ENCODE measurements around the gene PTCHD1. TPM values are rescaled to one million over a fixed set of nuclear protein-coding genes. Genes with fewer than 3 reads are reported as not detected.

The PTCHD1 gene
- total and polyA plus RNA-seq, 2 donors from 2014 or later, result 0.63 TPM; not detected in 1

- Histone ChIP-seq H3K36me3 (ENCODE audit: control insufficient read depth in 2 of 3, insufficient read depth in 3 of 3, low read length in 3 of 3) (no peaks in the 10 kb centered on the region), H3K9ac (ENCODE audit: low read length in 3 of 3) (no peak overlapping the region), H3K27me3 (ENCODE audit: control insufficient read depth, insufficient read depth, low read length) (peaks cover 2% of the 10 kb centered on the region), H3K4me3 (ENCODE audit: low read length in 3 of 3) (no peak overlapping the region), H3K27ac (ENCODE audit: low read depth in 2 of 2, low read length in 2 of 2) (no peak overlapping the region), H3K9me3 (ENCODE audit: control insufficient read depth in 2 of 3, insufficient read depth in 1 of 3, low read length in 3 of 3) (no peaks in the 10 kb centered on the region), H3K4me1 (ENCODE audit: control insufficient read depth in 2 of 3, insufficient read depth in 2 of 3, low read depth in 1 of 3, low read length in 3 of 3) (no peaks in the 10 kb centered on the region)
- DNase-seq (no peak), FAIRE-seq (no peak)
- intact Hi-C loops (cut with DNase I), result no loop called here
- no peak for TF ChIP-seq CTCF (IDR thresholded peaks at IDR 0.05; ENCODE audit: borderline replicate concordance, extremely low read depth, insufficient read depth)
Observed at GRCh38 chrX:23389196-23389792, 54.6 kb downstream of the PTCHD1 start.

- FAIRE-seq (no peak), DNase-seq (peak in 4 of 5 donors; percentile 31 to 69 (median 54))
- no peak for TF ChIP-seq CTCF (IDR thresholded peaks at IDR 0.05; ENCODE audit: borderline replicate concordance, extremely low read depth, insufficient read depth)
- intact Hi-C loops (cut with DNase I), result no loop called here
- H3K27me3 ChIP-seq (ENCODE audit: control insufficient read depth, insufficient read depth, low read length), result peaks cover 2% of the 10 kb centered on the region
- H3K36me3 ChIP-seq (ENCODE audit: control insufficient read depth in 2 of 3, insufficient read depth in 3 of 3, low read length in 3 of 3), result no peaks in the 10 kb centered on the region
- H3K4me3 ChIP-seq (ENCODE audit: low read length in 3 of 3), result no peak overlapping the region
- H3K9ac ChIP-seq (ENCODE audit: low read length in 3 of 3), result no peak overlapping the region
- no peaks in the 10 kb centered on the region for H3K9me3 ChIP-seq (ENCODE audit: control insufficient read depth in 2 of 3, insufficient read depth in 1 of 3, low read length in 3 of 3)
- H3K4me1 ChIP-seq (ENCODE audit: control insufficient read depth in 2 of 3, insufficient read depth in 2 of 3, low read depth in 1 of 3, low read length in 3 of 3), result no peaks in the 10 kb centered on the region
- no peak overlapping the region for H3K27ac ChIP-seq (ENCODE audit: low read depth in 2 of 2, low read length in 2 of 2)
Observed at GRCh38 chrX:23390979-23391378, 56.3 kb downstream of the PTCHD1 start.

GRCh38 chrX:23392195-23392594 lies 57.5 kb downstream of the PTCHD1 start:
- Histone ChIP-seq H3K4me1 (ENCODE audit: control insufficient read depth in 2 of 3, insufficient read depth in 2 of 3, low read depth in 1 of 3, low read length in 3 of 3) (no peaks in the 10 kb centered on the region), H3K27ac (ENCODE audit: low read depth in 2 of 2, low read length in 2 of 2) (no peak overlapping the region), H3K9ac (ENCODE audit: low read length in 3 of 3) (no peak overlapping the region), H3K27me3 (ENCODE audit: control insufficient read depth, insufficient read depth, low read length) (peaks cover 2% of the 10 kb centered on the region), H3K9me3 (ENCODE audit: control insufficient read depth in 2 of 3, insufficient read depth in 1 of 3, low read length in 3 of 3) (no peaks in the 10 kb centered on the region), H3K36me3 (ENCODE audit: control insufficient read depth in 2 of 3, insufficient read depth in 3 of 3, low read length in 3 of 3) (no peaks in the 10 kb centered on the region), H3K4me3 (ENCODE audit: low read length in 3 of 3) (no peak overlapping the region)
- no peak for DNase-seq
- no peak for FAIRE-seq
- TF ChIP-seq CTCF (IDR thresholded peaks at IDR 0.05; ENCODE audit: borderline replicate concordance, extremely low read depth, insufficient read depth), result no peak
- intact Hi-C loops (cut with DNase I), result no loop called here

- DNase-seq (no peak), FAIRE-seq (no peak)
- intact Hi-C loops (cut with DNase I), result no loop called here
Observed at GRCh38 chrX:23394421-23394820, 59.8 kb downstream of the PTCHD1 start.

More at GRCh38 chrX:23394421-23394820, 59.8 kb downstream of the PTCHD1 start:
- H3K27me3 ChIP-seq (ENCODE audit: control insufficient read depth, insufficient read depth, low read length), result peaks cover 4% of the 10 kb centered on the region
- no peak overlapping the region for H3K27ac ChIP-seq (ENCODE audit: low read depth in 2 of 2, low read length in 2 of 2)
- H3K36me3 ChIP-seq (ENCODE audit: control insufficient read depth in 2 of 3, insufficient read depth in 3 of 3, low read length in 3 of 3), result no peaks in the 10 kb centered on the region
- no peaks in the 10 kb centered on the region for H3K9me3 ChIP-seq (ENCODE audit: control insufficient read depth in 2 of 3, insufficient read depth in 1 of 3, low read length in 3 of 3)
- H3K4me1 ChIP-seq (ENCODE audit: control insufficient read depth in 2 of 3, insufficient read depth in 2 of 3, low read depth in 1 of 3, low read length in 3 of 3), result no peaks in the 10 kb centered on the region
- H3K4me3 ChIP-seq (ENCODE audit: low read length in 3 of 3), result no peak overlapping the region
- TF ChIP-seq CTCF (IDR thresholded peaks at IDR 0.05; ENCODE audit: borderline replicate concordance, extremely low read depth, insufficient read depth), result no peak
- H3K9ac ChIP-seq (ENCODE audit: low read length in 3 of 3), result no peak overlapping the region

Measured in kidney (tissue), 14 donors.